Measurements from ENCODE around the gene RGL2.
A peak's percentile ranks its signal among the peaks of the same experiment; 100 is the strongest.

DNA sequence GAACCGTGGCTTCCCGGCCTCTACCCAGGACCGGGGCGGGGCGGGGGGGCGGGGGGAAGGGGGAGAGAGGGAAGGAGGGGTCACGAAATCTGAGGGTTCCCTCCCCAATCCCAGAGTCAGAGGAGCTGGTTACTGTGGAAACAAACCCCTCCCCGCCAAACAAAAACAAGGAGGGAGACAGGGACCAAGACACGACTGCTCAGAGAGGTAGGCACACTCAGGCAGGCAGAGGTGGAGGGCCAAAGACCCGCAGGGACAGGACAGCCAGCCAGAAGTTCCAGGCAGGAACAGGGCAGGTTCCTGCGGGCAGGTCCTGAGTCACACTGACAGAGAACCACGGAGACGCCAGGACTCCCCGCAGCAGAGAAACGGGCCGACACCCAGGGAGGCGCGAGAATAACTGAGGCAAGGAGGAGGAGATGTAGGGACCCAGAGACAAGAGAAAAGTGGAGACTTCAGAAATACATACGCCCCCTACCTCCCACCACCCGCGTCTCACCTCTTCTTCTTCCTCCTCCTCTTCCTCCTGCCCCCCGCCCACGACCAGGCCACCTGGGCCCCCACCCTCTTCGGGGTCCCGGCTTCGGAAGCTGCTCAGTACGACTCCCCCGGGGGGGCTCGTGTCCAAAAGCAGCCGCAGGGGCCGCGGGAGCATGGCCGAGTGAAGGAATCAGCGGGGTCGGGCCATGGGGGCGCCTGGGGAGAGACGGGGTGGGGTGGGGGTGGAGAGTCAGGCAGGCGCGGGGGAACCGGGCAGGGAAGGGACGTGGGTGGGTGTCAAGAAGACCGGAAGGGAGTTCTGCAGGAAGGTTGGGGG, 578 bp downstream of the RGL2 start:
- TF ChIP-seq CTCF (IDR thresholded peaks at IDR 0.05) (no peak), POLR2A (IDR thresholded peaks at IDR 0.05) (peak; percentile 25 to 80)
